Tongue (tissue), 2 donors: ENCODE results near the gene KCTD17. TPM values are rescaled to one million over a fixed set of nuclear protein-coding genes. Genes with fewer than 3 reads are reported as not detected.
"Not testable (repeated sequence)": the region's sequence is repeated elsewhere in the genome, so short reads cannot be mapped to it uniquely, and the experiment has no call there.

Experiments
- DNase-seq: peaks from one replicate; pipeline ENCODE4 v3.0.0-alpha.2; 2015
- total RNA-seq: library from RNA; depleted of rRNA; stranded (reverse); fragments of >200 nt; gene quantifications from one replicate; pipeline ENCODE4 v1.2.3, GENCODE V29; 2014

The KCTD17 gene
- total RNA-seq, 1 donor from 2014 or later, result 22.4 TPM

DNA sequence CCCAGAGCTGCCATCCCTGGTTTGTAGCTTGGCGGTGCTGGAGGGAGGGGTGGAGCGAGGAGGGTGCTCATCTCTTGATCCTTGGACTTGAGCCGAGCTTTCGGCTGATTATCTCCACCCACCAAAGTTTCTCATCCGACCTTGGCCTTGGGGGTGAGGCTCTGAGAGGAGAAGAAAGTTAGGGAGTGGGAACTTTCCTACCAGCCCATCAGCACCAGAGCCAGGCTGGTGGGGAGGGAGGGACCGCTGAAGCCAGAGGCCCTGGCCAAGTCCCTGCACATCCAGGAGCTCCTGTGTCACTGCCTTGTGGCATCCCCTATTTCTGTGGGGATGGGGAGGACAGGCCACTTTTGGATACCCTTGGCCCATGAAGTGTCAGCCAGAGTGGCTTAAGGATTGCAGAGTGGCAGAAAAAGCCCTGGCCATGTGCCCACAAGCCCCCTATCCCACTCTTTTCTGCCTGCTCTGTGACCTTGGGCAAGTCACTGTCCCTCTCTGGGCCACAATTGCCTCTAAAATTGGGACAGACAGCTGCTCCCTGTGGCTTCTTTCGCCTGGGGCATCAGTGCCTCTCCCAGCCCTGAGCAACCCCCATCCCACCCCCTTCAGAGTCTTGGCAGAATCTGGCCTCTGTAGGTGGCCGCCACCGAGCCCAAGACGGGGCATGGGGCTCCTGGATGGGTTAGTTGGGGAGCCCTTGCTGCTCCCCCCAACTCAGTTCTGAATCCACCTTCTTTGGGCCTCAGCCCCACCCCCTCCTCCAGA is 10.3 kb downstream of the KCTD17 start:
- no peak for DNase-seq

DNA sequence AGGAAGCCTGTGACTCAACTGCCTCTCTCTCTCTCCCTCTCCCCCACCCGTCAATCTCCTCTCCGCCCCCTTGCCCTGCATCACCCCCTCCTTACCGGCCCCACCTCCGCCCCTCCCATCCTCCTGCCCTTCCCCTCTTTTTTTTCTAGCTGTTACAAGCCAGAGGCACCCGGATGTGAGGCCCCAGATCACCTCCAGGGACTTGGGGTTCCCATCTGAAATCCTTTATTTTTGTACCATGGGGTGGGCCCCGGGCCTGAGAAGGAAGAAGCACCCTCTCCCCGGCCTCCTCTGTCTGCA is 10.8 kb downstream of the KCTD17 start:
- DNase-seq, result no peak

DNA sequence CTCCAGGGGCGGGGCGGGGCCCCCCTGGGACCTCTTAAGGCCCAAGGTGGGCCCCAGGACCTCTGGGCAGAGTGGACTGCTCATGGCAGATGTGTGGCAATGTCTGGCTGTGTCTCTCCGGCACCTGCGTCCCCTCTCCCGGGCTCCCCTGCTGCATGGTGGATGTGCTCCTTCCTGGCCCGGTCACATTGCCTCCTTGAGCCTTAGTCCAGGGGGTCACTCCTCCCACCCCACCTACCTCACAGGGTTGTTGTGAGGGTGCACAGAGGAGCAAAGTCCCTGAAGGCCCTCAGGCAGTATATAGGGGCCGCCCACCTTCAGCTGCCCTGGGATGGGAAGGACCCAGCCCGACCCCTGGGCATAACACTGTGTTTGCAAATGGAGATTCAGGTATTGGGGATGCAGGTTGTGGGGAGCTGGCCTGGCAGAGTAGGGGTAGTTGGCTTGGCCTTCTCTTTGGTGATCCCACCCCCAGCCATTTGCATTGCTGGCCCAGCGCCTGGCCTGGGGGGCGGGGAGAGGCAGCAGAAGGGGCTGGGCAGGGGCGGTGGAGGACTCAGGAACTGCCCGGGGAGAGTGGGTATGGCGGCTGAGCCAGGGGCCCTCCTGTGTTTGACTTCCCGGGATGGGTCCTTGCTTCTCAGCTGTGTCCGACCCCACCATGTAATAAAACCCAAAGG is 11.3 kb downstream of the KCTD17 start:
- no peak for DNase-seq

DNA sequence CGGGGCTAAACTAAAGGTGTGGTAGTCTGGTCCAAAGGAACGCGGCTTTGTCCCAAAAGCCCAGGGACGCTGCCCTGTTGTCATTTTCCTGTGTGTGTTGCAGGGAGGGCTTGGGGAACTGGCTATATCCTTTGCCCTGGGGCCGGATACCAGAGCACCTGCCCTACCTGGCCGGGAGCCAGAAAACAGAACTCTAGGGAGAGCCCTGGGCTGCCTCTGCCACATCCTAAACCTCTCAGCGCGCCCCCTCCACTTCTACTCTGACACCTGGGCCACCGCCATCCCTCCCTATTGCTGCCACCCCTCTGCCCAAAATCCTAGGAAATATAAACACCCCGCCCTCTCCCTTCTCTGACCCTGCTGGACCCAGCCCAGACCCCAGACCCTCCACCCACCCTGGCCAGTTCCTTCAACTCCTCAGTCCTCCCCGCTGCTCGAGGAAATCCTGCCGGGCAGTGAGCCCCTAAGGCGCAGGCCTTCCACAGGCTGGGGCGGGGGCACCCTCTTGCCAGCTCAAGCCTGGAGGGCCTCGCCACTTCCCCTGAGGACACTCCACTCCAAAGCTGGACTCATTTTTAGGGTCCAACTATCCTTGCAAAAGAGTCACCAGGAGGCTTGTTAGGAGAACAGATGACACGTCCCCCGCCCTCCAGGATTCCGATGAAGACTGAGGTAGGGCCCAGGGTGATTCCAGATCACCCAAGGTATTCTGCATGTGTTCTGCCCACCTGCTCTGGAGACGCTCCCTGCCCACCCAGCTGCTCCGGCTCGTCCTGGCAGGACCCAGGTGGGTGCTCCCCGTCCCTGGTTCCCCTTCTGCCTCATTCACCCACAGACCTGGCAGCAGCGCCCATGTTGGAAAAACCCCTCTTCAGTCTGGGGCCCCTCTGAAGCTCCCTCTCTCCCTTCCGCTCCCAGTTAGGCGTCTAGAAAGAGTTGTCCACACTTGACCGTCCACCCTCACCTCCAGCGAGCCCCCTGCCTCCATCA is 12.2 kb downstream of the KCTD17 start:
- peak; percentile 40 for DNase-seq

DNA sequence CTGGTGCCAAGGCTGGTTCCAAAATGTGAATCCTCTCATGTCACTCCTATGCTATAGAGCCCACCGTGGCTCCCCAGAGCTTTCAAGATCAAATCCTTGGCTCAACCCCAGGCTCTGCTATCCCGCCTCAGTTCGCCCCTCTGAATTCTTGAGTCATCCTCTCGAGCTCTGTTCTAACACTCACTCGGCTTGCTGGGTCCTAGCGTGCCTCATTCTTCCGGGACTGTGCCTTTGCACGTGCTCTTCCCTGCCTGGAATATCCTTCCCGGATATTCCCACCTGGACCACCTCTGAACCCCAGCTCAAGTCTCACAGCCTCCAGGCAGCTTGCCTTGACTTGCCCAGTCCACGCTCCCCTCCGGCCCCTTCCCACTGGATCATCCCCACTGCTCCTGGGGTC is 13.0 kb downstream of the KCTD17 start:
- no peak for DNase-seq

- no peak for DNase-seq
These were observed 13.6 kb downstream of the KCTD17 start for GRCh38 chr22:37065180-37065579.

GRCh38 chr22:37065961-37066360 is 14.4 kb downstream of the KCTD17 start:
- no peak for DNase-seq

DNA sequence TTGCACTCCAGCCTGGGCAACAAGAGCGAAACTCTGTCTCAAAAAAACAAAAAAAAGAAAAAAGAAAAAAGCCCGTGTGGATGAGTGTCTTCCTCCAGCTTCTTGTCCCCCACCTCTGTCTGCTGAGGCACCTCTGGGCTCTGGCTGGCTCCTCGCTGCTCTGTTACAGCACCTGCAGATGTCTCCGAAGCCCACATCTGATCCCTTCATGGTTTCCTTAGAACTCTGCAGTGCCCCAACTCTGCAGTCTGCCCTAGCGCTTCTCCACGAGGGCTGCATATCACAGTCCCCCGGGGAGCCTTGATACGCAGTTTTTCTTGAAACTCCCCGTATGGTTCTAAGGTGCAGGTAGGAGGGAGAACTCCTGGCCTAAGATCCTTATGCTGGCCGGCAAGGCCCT is 15.9 kb downstream of the KCTD17 start:
- DNase-seq, result no peak

DNA sequence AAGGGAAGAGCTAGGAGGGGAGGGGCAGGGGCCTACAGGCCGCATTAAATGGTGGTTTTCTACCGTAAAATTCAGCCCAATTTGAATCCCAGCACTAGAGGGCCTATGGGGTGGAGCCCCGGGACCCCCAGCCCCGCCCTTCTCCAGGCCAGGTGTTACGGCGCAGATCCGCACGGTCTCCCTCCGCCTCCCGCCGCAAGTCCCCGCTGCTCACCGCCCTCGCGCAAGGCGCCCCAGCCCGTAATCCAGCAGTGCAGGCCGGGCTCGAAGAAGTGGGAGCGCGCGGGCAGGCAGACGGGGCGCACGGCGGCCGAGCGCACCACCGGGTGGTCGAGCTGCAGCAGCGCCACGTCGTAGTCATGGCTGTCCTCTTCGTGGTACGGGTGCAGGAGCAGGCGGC is 17.3 kb downstream of the KCTD17 start:
- peak; percentile 32 for DNase-seq

GRCh38 chr22:37069319-37069718 is 17.8 kb downstream of the KCTD17 start:
- DNase-seq, result no peak

GRCh38 chr22:37069719-37070118 is 18.2 kb downstream of the KCTD17 start:
- no peak for DNase-seq

DNA sequence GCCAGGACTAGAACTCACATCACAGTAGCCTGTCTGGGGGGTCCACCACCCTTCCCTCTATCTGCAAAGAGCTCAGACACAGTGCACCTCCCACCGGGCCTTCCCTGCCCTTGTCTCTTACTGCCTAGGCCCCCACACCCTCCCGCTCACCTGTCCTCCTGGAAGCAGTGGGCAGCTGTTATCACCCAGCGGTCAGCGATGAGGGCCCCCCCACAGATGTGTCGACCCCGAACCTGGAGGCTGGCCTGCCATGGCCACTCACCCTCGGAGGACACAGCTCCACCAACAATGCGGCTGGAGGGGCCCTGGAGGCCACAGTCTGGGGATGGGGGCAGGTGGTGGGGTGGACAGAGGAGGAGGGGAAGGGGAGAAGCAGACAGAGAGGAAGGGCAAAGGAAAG is 18.8 kb downstream of the KCTD17 start:
- no peak for DNase-seq

- DNase-seq, result no peak
These were observed 19.2 kb downstream of the KCTD17 start for GRCh38 chr22:37070744-37071143.

DNA sequence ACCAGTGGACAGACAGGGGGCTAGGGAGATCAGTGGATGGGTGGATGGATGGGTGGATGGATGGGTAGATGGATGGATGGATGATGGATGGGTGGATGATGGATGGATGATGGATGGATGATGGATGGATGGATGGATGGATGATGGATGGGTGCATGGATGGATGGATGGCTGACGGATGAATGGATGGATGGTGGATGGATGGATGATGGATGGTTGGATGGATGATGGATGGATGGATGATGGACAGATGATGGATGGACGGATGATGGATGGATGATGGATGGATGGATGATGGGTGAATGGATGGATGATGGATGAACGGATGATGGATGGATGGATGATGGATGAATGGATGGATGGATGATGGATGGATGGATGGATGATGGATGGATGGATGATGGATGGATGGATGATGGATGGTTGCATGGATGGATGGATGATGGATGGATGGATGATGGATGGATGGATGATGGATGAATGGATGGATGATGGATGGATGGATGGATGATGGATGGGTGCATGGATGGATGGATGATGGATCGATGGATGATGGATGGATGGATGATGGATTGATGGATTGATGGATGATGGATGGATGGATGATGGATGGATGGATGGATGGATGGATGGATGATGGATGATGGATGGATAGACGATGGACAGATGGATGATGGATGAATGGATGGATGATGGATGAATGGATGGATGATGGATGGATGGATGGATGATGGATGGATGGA is 20.5 kb downstream of the KCTD17 start:
- not testable (repeated sequence) for DNase-seq

GRCh38 chr22:37072673-37073072 is 21.1 kb downstream of the KCTD17 start:
- DNase-seq, result no peak

DNA sequence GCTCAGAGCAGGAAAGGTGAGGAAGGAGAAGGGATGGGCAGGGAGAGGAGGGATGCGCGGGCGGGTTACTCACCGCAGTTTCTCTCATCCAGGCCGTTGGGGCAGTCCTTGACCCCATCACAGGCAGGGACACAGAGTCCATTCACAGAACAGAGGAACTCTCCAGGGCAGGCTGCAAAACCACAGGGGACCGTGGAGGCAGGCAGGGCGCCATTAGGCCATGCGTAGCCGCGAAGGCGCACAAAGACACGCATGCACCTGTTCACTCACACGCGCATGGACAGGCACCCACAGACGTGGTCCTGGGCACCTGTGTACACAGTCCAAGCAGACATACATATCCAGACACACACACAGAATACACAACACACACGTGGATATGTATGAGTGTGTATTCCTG is 23.0 kb downstream of the KCTD17 start:
- DNase-seq, result no peak

DNA sequence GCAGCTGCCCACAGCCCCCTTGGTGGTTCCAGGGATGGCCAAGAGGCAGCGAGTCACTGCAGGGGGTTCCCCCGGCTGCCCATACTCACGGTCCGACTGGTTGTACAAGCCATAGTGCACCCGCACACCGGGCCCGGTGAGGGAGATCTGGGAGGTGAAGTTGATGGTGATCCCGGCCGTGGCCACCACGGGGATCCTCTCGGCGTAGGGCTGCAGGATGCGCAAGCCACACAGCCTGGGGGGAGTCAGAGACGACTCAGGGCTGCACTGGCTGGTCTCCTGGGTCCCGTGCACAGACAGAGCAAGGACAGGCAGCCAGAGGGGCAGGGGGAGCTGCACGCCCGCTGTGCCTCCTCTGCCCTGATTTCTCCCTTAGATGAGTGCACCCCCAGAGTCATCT is 23.5 kb downstream of the KCTD17 start:
- DNase-seq, result no peak

- DNase-seq, result no peak
These were observed 24.4 kb downstream of the KCTD17 start for GRCh38 chr22:37075822-37076433.

DNA sequence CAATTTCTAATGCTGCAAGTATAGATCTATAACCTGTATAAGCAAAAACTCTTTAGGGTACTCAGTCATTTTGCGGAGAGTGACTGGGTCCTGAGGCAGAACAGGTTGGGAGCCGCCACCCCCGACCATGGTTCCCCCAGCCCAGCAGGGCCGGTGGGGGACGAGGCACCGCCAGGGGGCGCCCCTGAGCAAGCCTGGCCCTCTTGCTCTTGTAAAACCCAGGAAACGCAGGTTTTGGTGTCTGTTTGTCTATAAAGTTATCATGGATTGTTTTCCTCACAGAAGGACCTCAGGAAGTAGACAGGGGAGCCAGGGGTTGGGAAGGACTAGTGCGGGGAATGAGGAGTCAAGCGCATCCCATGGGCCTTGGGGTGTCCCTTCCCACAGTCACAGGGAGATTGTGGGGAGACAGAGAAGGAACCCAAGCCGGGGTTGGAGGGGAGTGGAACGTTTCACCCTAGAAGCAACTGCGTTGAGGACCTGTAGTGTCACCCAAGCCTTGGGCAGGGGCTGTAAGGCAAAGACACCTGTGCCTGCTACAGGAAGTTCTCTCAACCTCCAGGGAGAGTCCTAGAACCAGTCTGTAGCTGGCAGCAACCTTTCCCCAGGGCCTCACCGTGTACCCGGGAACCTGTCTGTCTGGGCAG is 26.4 kb downstream of the KCTD17 start:
- peak; percentile 64 for DNase-seq

- DNase-seq, result no peak
These were observed 27.6 kb downstream of the KCTD17 start for GRCh38 chr22:37079158-37079557.

DNA sequence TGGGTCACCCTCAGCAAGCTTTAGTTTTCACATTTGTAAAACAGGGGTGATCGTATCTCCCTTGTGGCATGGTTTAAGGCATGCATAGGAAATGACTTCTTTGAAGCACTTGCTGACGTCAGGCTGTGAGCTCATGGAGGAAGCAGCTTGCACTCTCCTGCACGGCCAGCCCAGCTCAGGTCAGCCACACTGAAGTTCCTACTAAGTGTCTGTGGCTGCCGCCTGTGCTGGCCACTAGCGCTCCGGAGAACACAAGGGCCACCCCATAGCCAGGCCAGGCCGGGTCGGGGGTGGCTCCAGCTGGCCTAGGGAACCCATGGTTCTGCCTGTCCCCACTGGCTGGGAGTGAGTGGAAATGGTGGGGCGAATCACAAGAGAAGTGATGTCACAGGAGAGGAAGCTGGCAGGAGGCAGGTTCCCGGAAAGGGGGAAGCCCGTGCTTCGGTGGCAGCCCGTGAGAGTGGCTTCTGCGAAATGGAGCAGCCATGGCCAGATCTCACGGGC is 28.2 kb downstream of the KCTD17 start:
- DNase-seq, result no peak
